Pancreas (tissue), 10 donors: Measurements from ENCODE around the gene OSBPL10. TPM values are rescaled to one million over a fixed set of nuclear protein-coding genes. Genes with fewer than 3 reads are reported as not detected.
A peak's percentile ranks its signal among the peaks of the same experiment; 100 is the strongest.

Source experiments
- ATAC-seq, 4 donors: fragments of 200-7000 bp; cut with Tn5 transposase; one replicate each; pipeline versions ENCODE4 v1.8.0 to v1.9.1; 2020; ENCODE audit warnings: mild to moderate bottlenecking in 4 of 4, moderate library complexity in 4 of 4
- DNase-seq, 6 donors: peaks; one replicate each; pipeline ENCODE4 v3.0.0-alpha.2; 2020
- FAIRE-seq: peaks from 2 replicates; lab custom pipeline; 2012; peaks lifted over from hg19 to GRCh38; lab: Jason Lieb, UNC
- H3K27ac ChIP-seq, 4 donors: fragments of 200-600 bp; sonication (generic); 1 replicate in 3 of 4; 2 replicates in 1 of 4; pipeline versions ENCODE4 v1.5.0 to v1.8.0; 2020
- H3K27me3 ChIP-seq, 4 donors: fragments of 200-600 bp; one replicate each; pipeline ENCODE4 v1.8.0; 2021
- H3K36me3 ChIP-seq, 3 donors: fragments of 200-600 bp; sonication (generic) in 1 of 3; one replicate each; pipeline versions ENCODE4 v1.5.0 to v1.8.0; 2020 to 2021
- H3K4me1 ChIP-seq, 3 donors: fragments of 200-600 bp; one replicate each; pipeline ENCODE4 v1.8.0; 2021
- H3K4me3 ChIP-seq, 4 donors: fragments of 200-600 bp; sonication (generic) in 2 of 4; one replicate each; pipeline versions ENCODE4 v1.5.0 to v1.8.0; 2020 to 2021
- H3K9me3 ChIP-seq, 4 donors: fragments of 200-600 bp; one replicate each; pipeline ENCODE4 v1.8.0; 2021
- WGBS, 2 donors: extraction: QIAGEN DNeasy Blood & Tissue Kit; methylation state at CpG; one replicate each; pipeline ENCODE4 v1.1.7; 2013; 5-methylcytosine and 5-hydroxymethylcytosine counted together
- intact Hi-C, 3 donors: fragments of 100-400 bp; cut with DNase I; formaldehyde crosslinking; loops; one replicate each; pipeline versions ENCODE4 v1.11.1 to v1.14.2; 2022
- polyA plus RNA-seq, 2 donors: library from polyadenylated mRNA; stranded (reverse); fragments of 200-250 nt; gene quantifications; one replicate each; pipeline ENCODE4 v1.2.3, GENCODE V29; 2013
- total RNA-seq, 6 donors: library from RNA; stranded (reverse); fragmentation: NEBNext Ultra II Directional in 4 of 6; extraction: Animal tissue kit (Norgen Biotek cat#: 25700) in 4 of 6; gene quantifications; one replicate each; pipeline versions ENCODE4 v1.2.1 to v1.2.4, GENCODE V29; 2021 to 2023
- TF ChIP-seq, protein P1 (sequence below), 4 donors: fragments of 200-600 bp; sonication (generic) in 3 of 4; IDR thresholded peaks; one replicate each; pipeline versions ENCODE4 v1.5.0 to v1.8.0; 2021; ENCODE audit warnings: antibody characterized with exemption in 4 of 4
- donor health status: healthy with polysubstance abuse.
- donor health status: DM: no; HTN: no; CAD: no; lungs with moderate emphysema.
- donor health status: DM: no; HTN: no; CAD: no.
- donor health status: control.
- donor health status: control.
- donor health status: Bipolar disorder and iron deficiency.
- donor health status: DM: yes; HTN: yes; CAD: no.
- donor health status: DM: no; HTN: no; CAD: no.
- donor health status: DM: no; HTN: no; CAD: no.
- donor health status: DM: yes; HTN: yes; CAD: no.

The OSBPL10 gene
- total and polyA plus RNA-seq, 8 donors = 0.57 to 4.0 (median 2.2) TPM

DNA sequence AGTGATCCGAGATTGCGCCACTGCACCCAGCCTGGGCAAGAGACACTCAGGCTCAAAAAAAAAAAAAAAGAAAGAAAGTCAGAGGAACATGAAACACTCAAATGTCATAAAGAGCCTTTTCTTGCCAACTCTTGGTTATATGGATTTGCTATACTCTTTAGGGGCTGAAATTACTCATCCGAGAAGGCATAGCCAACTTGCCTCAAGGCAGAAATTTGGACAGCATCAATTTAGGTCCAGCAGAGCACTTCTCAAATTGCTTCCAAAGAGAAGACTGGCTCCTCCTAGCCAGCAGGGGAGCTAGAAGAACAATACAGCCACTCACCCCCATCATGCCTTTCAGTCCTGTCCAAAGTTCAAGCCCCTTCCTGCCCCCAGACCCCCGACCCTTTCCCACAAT lies 43.8 kb downstream of the OSBPL10 start:
- intact Hi-C loops = no loop called here
- ATAC-seq (no peak), FAIRE-seq (no peak), DNase-seq (no peak)
- TF ChIP-seq, protein P1, sequence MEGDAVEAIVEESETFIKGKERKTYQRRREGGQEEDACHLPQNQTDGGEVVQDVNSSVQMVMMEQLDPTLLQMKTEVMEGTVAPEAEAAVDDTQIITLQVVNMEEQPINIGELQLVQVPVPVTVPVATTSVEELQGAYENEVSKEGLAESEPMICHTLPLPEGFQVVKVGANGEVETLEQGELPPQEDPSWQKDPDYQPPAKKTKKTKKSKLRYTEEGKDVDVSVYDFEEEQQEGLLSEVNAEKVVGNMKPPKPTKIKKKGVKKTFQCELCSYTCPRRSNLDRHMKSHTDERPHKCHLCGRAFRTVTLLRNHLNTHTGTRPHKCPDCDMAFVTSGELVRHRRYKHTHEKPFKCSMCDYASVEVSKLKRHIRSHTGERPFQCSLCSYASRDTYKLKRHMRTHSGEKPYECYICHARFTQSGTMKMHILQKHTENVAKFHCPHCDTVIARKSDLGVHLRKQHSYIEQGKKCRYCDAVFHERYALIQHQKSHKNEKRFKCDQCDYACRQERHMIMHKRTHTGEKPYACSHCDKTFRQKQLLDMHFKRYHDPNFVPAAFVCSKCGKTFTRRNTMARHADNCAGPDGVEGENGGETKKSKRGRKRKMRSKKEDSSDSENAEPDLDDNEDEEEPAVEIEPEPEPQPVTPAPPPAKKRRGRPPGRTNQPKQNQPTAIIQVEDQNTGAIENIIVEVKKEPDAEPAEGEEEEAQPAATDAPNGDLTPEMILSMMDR (IDR thresholded peaks at IDR 0.05) = no peak
- no peaks in the 10 kb centered on the region for H3K36me3 ChIP-seq
- H3K9me3 ChIP-seq = no peaks in the 10 kb centered on the region
- H3K27ac ChIP-seq = no peak overlapping the region
- H3K4me1 ChIP-seq = no peaks in the 10 kb centered on the region
- H3K27me3 ChIP-seq = no peaks in the 10 kb centered on the region
- 91 to 95% methylated on average over 4 of the region's 4 CpGs for WGBS, 2 donors
- H3K4me3 ChIP-seq = no peak overlapping the region

DNA sequence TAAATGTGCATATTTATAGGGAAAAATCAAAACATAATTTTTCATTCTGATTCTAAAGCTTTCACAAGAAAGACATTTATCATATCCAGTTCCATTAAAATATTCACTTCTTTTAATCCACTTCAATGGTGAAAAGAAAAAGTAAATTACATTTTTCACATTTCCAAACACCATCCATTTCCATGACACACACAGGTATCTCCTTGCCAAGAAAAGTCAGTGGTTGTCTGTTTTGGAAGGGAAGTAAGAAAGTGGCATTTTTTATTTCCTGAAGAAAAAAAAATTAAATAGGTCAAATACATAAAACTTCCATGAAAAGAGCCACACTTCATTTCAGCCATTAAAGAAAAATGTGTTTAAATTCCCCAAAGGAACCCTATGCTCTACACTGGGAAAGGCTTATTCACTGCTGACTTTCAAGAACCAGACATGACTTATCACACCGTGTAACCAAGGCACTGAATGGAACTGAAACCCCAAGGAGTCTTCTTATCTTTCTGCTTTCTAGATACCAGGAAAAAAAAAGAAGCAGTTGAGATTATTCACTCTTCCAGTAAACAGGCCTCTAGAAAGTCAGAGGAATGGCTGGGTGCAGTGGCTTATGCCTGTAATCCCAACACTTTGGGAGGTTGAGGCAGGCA lies 44.5 kb downstream of the OSBPL10 start:
- Histone ChIP-seq H3K4me3 (no peak overlapping the region), H3K4me1 (no peaks in the 10 kb centered on the region), H3K9me3 (no peaks in the 10 kb centered on the region), H3K36me3 (no peaks in the 10 kb centered on the region), H3K27me3 (no peaks in the 10 kb centered on the region), H3K27ac (no peak overlapping the region)
- FAIRE-seq = no peak
- peak in 2 of 4 donors; percentile 39 to 44 for ATAC-seq
- no peak for DNase-seq
- 6 to 11% methylated on average over 1 of the region's 1 CpG for WGBS, 2 donors
- intact Hi-C loops = no loop called here
- TF ChIP-seq, protein P1 (IDR thresholded peaks at IDR 0.05) = no peak

DNA sequence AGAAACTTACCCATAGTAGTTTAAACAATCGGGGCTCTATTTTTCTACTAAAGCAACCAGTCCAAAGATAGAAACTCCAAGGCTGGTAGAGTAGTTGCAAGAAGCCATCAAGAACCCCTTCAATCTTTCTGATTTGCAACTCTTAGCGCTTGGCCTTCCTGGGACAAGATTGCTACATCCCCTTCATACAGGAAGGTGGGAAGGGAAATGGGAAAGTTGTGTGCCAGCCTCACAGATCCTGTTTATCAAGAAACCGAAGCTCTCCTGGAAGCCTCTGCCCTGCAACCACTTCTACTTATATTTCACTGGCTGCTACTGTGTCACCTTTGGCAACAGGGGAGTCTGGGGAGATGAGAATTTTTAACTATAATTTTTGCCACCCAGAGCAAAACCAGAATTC lies 46.2 kb downstream of the OSBPL10 start:
- no peak for FAIRE-seq
- DNase-seq = no peak
- H3K36me3 ChIP-seq = no peaks in the 10 kb centered on the region
- TF ChIP-seq, protein P1 (IDR thresholded peaks at IDR 0.05) = no peak
- no peak overlapping the region for H3K27ac ChIP-seq
- no peak overlapping the region for H3K4me3 ChIP-seq
- H3K4me1 ChIP-seq = no peaks in the 10 kb centered on the region
- ATAC-seq = no peak
- intact Hi-C loops = no loop called here
- 60 to 61% methylated on average over 3 of the region's 3 CpGs for WGBS, 2 donors
- no peaks in the 10 kb centered on the region for H3K27me3 ChIP-seq
- H3K9me3 ChIP-seq = no peaks in the 10 kb centered on the region

DNA sequence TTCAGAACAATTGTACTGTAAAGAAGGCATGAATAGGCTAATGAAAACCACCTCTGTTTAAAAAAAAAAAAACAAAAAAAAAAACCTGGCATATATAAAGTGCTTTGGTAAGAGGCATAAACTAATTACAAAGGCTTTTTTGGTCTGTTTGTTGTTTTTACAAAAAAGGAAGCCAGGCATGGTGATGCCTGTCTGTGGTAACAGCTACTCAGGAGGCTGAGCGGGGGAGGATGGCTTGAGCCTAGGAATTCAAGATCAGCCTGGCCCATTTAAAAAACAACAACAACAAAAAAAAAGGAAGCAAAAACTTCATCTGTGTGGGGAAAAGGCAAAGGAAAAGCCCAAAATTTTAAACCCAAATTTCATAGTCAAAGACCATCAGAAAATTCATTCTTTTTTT lies 47.0 kb downstream of the OSBPL10 start:
- Histone ChIP-seq H3K36me3 (no peaks in the 10 kb centered on the region), H3K4me3 (no peak overlapping the region), H3K27ac (no peak overlapping the region), H3K4me1 (no peaks in the 10 kb centered on the region), H3K9me3 (no peaks in the 10 kb centered on the region), H3K27me3 (no peaks in the 10 kb centered on the region)
- TF ChIP-seq, protein P1 (IDR thresholded peaks at IDR 0.05) = no peak
- ATAC-seq (no peak), FAIRE-seq (no peak), DNase-seq (no peak)
- 95 to 100% methylated on average over 1 of the region's 1 CpG for WGBS, 2 donors
- intact Hi-C loops = no loop called here

DNA sequence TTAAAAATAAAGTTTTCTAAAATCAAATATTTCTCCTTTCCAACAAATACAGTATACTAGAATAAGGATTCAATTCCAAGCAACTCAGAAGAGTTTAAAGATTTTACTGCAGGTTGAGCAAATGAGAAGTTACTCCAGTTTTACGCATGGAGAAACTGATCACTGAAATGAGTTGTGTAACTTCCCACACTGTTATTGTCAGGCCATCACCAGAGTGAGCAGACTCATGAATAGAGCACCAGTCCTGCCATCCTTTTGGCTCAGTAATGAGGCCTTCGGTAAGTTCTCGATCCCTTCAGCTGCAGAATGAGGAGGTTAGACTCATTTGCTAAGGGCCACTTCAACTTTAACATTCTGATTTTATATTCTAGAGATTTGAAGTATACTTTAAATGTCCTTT lies 48.1 kb downstream of the OSBPL10 start:
- TF ChIP-seq, protein P1 (IDR thresholded peaks at IDR 0.05) = no peak
- H3K27ac ChIP-seq = no peak overlapping the region
- no peaks in the 10 kb centered on the region for H3K36me3 ChIP-seq
- H3K4me3 ChIP-seq = no peak overlapping the region
- DNase-seq (no peak), ATAC-seq (no peak), FAIRE-seq (no peak)
- intact Hi-C loops = no loop called here
- H3K4me1 ChIP-seq = no peaks in the 10 kb centered on the region
- no peaks in the 10 kb centered on the region for H3K27me3 ChIP-seq
- H3K9me3 ChIP-seq = no peaks in the 10 kb centered on the region
- 96 to 99% methylated on average over 3 of the region's 3 CpGs for WGBS, 2 donors
